AG04449 (cell line): ENCODE measurements around the gene EIF3K.
A peak's percentile ranks its signal among the peaks of the same experiment; 100 is the strongest.
"Not testable (repeated sequence)": the region's sequence is repeated elsewhere in the genome, so short reads cannot be mapped to it uniquely, and the experiment has no call there.

Source experiments
- CTCF ChIA-PET: fragments of 350-600 bp; formaldehyde crosslinking; extraction: SDS; loops from one replicate; lab custom pipeline; 2021; ENCODE audit warnings: antibody characterized with exemption; lab: Yijun Ruan, JAX
- POLR2A ChIA-PET: fragments of 400-600, 350-600 bp; formaldehyde crosslinking; extraction: SDS; loops from one replicate; lab custom pipeline; 2020; ENCODE audit warnings: antibody characterized with exemption, inconsistent platforms; lab: Yijun Ruan, JAX
- DNase-seq: peaks from one replicate; pipeline ENCODE4 v3.0.0-alpha.2; 2010; ENCODE audit warnings: low read depth, low spot score
- H3K4me3 ChIP-seq: 2 replicates; pipeline ENCODE4 v1.5.1; 2011; ENCODE audit warnings: low read depth, mild to moderate bottlenecking, control low read depth, low read length
- TF ChIP-seq, protein P1 (sequence below): IDR thresholded peaks from one replicate; pipeline ENCODE4 v1.5.1; 2011; ENCODE audit warnings: mild to moderate bottlenecking, moderate library complexity, low read length, control low read depth, inconsistent platforms; ENCODE audit not compliant: insufficient read depth; ENCODE audit errors: missing control alignments

Gene EIF3K

GRCh38 chr19:38618590-38619360 lies at the start of gene EIF3K:
Gene EIF3K (plus strand): TSS chr19:38619188. CDS start chr19:38619269, 81 bp downstream.
- peak within 1 kb of the TSS; percentile 86 for H3K4me3 ChIP-seq
- CTCF ChIA-PET = interaction anchor here (0.6 to 5.7 kb wide), 8 partner anchors 10 to 312 kb away, joined by 3 to 100 read pairs (median 3); partner anchors contain the start of genes CATSPERG, FAM98C, MRPS12 and SARS2
- peak; percentile 91 for DNase-seq
- POLR2A ChIA-PET = interaction anchor here (0.6 to 2.0 kb wide), 8 partner anchors 10 to 216 kb away, joined by 3 to 6 read pairs (median 4); partner anchors contain the start of genes ACTN4 and FAM98C
- TF ChIP-seq, protein P1, sequence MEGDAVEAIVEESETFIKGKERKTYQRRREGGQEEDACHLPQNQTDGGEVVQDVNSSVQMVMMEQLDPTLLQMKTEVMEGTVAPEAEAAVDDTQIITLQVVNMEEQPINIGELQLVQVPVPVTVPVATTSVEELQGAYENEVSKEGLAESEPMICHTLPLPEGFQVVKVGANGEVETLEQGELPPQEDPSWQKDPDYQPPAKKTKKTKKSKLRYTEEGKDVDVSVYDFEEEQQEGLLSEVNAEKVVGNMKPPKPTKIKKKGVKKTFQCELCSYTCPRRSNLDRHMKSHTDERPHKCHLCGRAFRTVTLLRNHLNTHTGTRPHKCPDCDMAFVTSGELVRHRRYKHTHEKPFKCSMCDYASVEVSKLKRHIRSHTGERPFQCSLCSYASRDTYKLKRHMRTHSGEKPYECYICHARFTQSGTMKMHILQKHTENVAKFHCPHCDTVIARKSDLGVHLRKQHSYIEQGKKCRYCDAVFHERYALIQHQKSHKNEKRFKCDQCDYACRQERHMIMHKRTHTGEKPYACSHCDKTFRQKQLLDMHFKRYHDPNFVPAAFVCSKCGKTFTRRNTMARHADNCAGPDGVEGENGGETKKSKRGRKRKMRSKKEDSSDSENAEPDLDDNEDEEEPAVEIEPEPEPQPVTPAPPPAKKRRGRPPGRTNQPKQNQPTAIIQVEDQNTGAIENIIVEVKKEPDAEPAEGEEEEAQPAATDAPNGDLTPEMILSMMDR = no peak

- CTCF ChIA-PET = interaction anchor here (1.1 to 1.7 kb wide), 2 partner anchors 14 to 25 kb away, joined by 4 to 6 read pairs; no protein-coding TSS in a partner anchor
- POLR2A ChIA-PET = no interaction called here
- no peak for DNase-seq
- H3K4me3 ChIP-seq = no peak overlapping the region
- TF ChIP-seq, protein P1 = no peak
Measured at GRCh38 chr19:38569368-38569983, 49.5 kb upstream of the EIF3K start.

- no peak overlapping the region for H3K4me3 ChIP-seq
- ChIA-PET POLR2A (no interaction called here), CTCF (interaction anchor here (0.6 kb wide), 1 partner anchor 51 kb away, joined by 4 read pairs; no protein-coding TSS in a partner anchor)
- TF ChIP-seq, protein P1 = no peak
- no peak for DNase-seq
Measured at GRCh38 chr19:38571682-38572081, 47.3 kb upstream of the EIF3K start.

- no peak for DNase-seq
- ChIA-PET CTCF (no interaction called here), POLR2A (no interaction called here)
- TF ChIP-seq, protein P1 = no peak
- no peak overlapping the region for H3K4me3 ChIP-seq
Measured at GRCh38 chr19:38577826-38578225, 41.2 kb upstream of the EIF3K start.

DNA sequence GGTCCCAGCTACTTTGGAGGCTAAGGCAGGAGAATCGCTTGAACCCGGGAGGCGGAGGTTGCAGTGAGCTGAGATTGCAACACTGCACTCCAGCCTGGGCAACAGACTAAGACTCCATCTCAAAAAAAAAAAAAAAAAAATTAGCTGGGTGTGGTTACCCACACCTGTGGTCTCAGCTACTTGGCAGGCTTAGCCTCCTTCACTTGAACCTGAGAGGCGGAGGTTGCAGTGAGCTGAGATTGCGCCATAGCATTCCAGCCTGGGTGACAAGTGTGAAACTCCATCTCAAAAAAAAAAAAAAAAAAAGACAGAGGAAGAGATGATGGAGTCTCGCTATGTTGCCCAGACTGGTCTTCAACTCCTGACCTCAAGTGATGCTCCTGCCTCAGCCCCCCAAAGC lies 39.7 kb upstream of the EIF3K start:
- DNase-seq, CTCF ChIA-PET, H3K4me3 ChIP-seq, POLR2A ChIA-PET: not testable (repeated sequence)

DNA sequence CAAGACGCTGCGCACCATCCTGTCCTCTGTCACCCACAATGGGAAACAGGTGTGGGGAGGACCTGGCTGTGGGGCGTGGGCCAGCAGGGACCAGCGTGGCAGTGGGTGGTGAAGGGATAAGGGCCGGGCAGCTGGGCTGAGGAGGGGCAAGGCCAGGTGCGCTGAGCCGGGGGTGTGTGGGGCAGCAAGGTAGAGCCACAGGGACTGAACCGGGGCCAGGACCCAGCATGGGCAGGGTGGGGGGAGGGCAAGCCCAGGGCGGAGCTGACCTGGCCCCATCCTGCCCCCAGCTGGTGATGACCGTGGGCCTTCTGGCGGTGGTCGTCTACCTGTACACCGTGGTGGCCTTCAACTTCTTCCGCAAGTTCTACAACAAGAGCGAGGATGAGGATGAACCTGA lies 38.9 kb upstream of the EIF3K start:
- ChIA-PET CTCF (interaction anchor here (1.1 kb wide), 1 partner anchor 35 kb away, joined by 3 read pairs; no protein-coding TSS in a partner anchor), POLR2A (no interaction called here)
- TF ChIP-seq, protein P1 = no peak
- H3K4me3 ChIP-seq = no peak overlapping the region
- no peak for DNase-seq
